ENCODE data around the gene CRYZL1.
"Not testable (repeated sequence)": the region's sequence is repeated elsewhere in the genome, so short reads cannot be mapped to it uniquely, and the experiment has no call there.

CRYZL1 gene

DNA sequence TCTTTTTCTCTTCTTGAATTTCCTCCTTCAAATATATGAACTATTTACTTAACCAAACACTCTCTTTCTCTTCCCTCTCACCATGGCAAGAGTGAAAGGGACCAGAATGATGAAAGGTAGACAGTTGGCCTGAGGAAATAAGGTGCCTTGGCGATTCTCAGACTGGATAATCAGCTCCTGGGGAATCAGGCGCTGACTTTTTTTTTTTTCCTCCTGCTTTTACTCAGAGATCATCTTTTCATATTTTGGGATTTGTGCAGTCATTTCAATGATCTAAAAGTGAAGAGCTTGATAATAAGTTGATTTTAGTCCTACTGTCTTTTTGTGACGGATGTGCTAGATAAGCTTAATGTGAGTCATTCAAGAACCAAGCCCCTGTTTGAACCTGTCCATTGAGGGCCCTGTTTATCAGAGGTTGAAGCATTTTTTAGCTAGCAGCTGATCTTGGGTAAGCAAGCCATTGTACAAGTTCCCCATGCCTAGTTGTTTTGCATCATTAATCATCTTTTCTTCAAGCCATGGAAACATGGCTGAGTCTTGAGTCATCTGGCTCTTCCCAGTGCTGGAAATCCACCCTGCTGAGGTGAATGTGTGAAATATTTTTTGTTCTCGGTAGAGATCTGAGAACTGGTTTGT, 41.6 kb upstream of the CRYZL1 start:
- Histone ChIP-seq H2AFZ (ENCODE audit: low read length) (no peak overlapping the region), H3K4me1 (ENCODE audit: control insufficient read depth in 2 of 2, insufficient read depth in 1 of 2, low read depth in 1 of 2, low read length in 2 of 2) (peaks cover 6 to 42% of the 10 kb centered on the region in 2 donors), H3K23ac (ENCODE audit: low read depth, low read length, poor library complexity) (no peak overlapping the region), H2BK12ac (ENCODE audit: low read length) (no peak overlapping the region), H3K9me3 (replicated peaks in 1 of 2; ENCODE audit: control insufficient read depth in 2 of 2, insufficient read depth in 1 of 2, low read depth in 1 of 2, low read length in 2 of 2) (peaks cover 0 to 8% of the 10 kb centered on the region in 2 donors), H3K4me2 (ENCODE audit: insufficient read depth, low read length, poor library complexity, severe bottlenecking) (no peak overlapping the region), H3K27me3 (ENCODE audit: control insufficient read depth in 3 of 3, insufficient read depth in 3 of 3, low read depth in 1 of 3, low read length in 3 of 3) (no peaks in the 10 kb centered on the region), H3K9ac (ENCODE audit: low read depth, low read length, poor library complexity) (no peak overlapping the region), H2BK15ac (ENCODE audit: low read length) (no peak overlapping the region), H3K27ac (replicated peaks; ENCODE audit: low read length) (no peak overlapping the region), H2BK120ac (ENCODE audit: low read depth, low read length) (no peak overlapping the region), H3K4me3 (ENCODE audit: low read length in 2 of 2) (no peak overlapping the region), H3K14ac (ENCODE audit: low read length) (no peak overlapping the region), H3K4ac (ENCODE audit: low read length) (no peak overlapping the region), H3K36me3 (replicated peaks in 1 of 2; ENCODE audit: control insufficient read depth in 2 of 2, insufficient read depth in 2 of 2, low read length in 2 of 2) (no peaks in the 10 kb centered on the region), H2BK5ac (ENCODE audit: low read length) (no peak overlapping the region), H2AK5ac (ENCODE audit: low read depth, low read length) (no peak overlapping the region), H3K18ac (ENCODE audit: low read length) (no peak overlapping the region), H4K8ac (ENCODE audit: low read depth, low read length) (no peak overlapping the region), H4K91ac (ENCODE audit: low read depth, low read length, poor library complexity) (no peak overlapping the region), H3K79me1 (ENCODE audit: low read depth, low read length) (no peaks in the 10 kb centered on the region)
- WGBS, 2 donors (ENCODE audit: extremely low coverage in 2 of 2, insufficient read length in 2 of 2, insufficient replicate concordance in 1 of 2), result no CpG with 5 or more reads among the region's 4 CpGs
- no peak for DNase-seq (ENCODE audit: low spot score)

DNA sequence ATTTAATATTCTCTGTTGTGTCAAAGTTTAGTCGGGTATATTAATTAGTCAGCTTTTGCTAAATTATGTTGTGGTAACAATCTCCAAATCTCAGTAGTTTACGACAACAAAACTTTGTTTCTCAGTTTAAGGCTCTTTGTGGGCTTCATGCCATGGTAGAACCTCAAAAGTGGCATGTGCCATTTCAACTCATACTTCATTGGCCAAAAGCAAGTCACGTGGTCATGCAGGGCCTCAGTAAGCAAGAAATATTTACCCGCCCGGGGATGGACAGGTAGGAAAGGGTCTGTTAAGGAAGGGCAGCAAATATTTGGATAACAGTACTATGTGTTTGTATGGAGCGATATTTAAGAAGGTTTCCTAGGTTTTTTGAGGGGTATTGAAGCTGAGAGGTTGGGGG, 39.3 kb upstream of the CRYZL1 start:
- WGBS, 2 donors (ENCODE audit: extremely low coverage in 2 of 2, insufficient read length in 2 of 2, insufficient replicate concordance in 1 of 2), result 100% methylated on average over 1 of the region's 6 CpGs; no CpG with 5 or more reads in 1 of the 2 donors
- no peak overlapping the region for H4K8ac ChIP-seq (ENCODE audit: low read depth, low read length)

DNA sequence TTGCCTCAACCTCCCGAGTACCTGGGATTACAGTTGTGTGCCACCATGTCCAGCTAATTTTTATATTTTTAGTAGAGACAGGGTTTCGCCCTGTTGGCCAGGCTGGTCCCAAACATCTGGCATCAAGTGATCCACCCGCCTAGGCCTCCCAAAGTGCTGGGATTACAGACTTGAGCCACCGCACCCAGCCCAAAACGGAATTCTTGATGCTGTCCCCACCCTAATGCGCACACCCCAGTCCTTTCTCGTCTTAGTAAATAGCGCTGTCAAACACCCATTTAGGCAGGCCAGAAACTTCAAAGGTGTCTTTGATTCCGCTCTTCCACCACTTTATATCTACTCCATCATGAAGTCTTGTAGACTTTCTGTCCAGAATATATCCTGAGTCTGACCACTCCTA, 35.9 kb upstream of the CRYZL1 start:
- Histone ChIP-seq H2BK5ac (ENCODE audit: low read length) (no peak overlapping the region), H3K27ac (replicated peaks; ENCODE audit: low read length) (no peak overlapping the region), H3K4me2 (ENCODE audit: insufficient read depth, low read length, poor library complexity, severe bottlenecking) (no peak overlapping the region), H3K36me3 (replicated peaks in 1 of 2; ENCODE audit: control insufficient read depth in 2 of 2, insufficient read depth in 2 of 2, low read length in 2 of 2) (no peaks in the 10 kb centered on the region), H4K8ac (ENCODE audit: low read depth, low read length) (no peak overlapping the region), H3K27me3 (ENCODE audit: control insufficient read depth in 3 of 3, insufficient read depth in 3 of 3, low read depth in 1 of 3, low read length in 3 of 3) (no peaks in the 10 kb centered on the region), H4K91ac (ENCODE audit: low read depth, low read length, poor library complexity) (no peak overlapping the region), H3K79me1 (ENCODE audit: low read depth, low read length) (peaks cover 2% of the 10 kb centered on the region), H3K14ac (ENCODE audit: low read length) (no peak overlapping the region), H3K4ac (ENCODE audit: low read length) (no peak overlapping the region), H2BK120ac (ENCODE audit: low read depth, low read length) (no peak overlapping the region), H3K4me3 (ENCODE audit: low read length in 2 of 2) (no peak overlapping the region), H3K23ac (ENCODE audit: low read depth, low read length, poor library complexity) (no peak overlapping the region), H2BK12ac (ENCODE audit: low read length) (no peak overlapping the region), H3K18ac (ENCODE audit: low read length) (no peak overlapping the region), H3K9me3 (replicated peaks in 1 of 2; ENCODE audit: control insufficient read depth in 2 of 2, insufficient read depth in 1 of 2, low read depth in 1 of 2, low read length in 2 of 2) (peaks cover 0 to 8% of the 10 kb centered on the region in 2 donors), H2AFZ (ENCODE audit: low read length) (no peak overlapping the region), H3K9ac (ENCODE audit: low read depth, low read length, poor library complexity) (no peak overlapping the region), H3K4me1 (ENCODE audit: control insufficient read depth in 2 of 2, insufficient read depth in 1 of 2, low read depth in 1 of 2, low read length in 2 of 2) (peaks cover 2% of the 10 kb centered on the region in 2 donors), H2AK5ac (ENCODE audit: low read depth, low read length) (no peak overlapping the region), H2BK15ac (ENCODE audit: low read length) (no peak overlapping the region)
- WGBS, 2 donors (ENCODE audit: extremely low coverage in 2 of 2, insufficient read length in 2 of 2, insufficient replicate concordance in 1 of 2), result no CpG with 5 or more reads among the region's 9 CpGs
- no peak for DNase-seq (ENCODE audit: low spot score)

More for the DNA sequence above, 39.3 kb upstream of the CRYZL1 start:
- Histone ChIP-seq H2AFZ (ENCODE audit: low read length) (no peak overlapping the region), H2BK120ac (ENCODE audit: low read depth, low read length) (no peak overlapping the region), H3K4ac (ENCODE audit: low read length) (no peak overlapping the region), H2BK5ac (ENCODE audit: low read length) (no peak overlapping the region), H3K23ac (ENCODE audit: low read depth, low read length, poor library complexity) (no peak overlapping the region), H3K4me2 (ENCODE audit: insufficient read depth, low read length, poor library complexity, severe bottlenecking) (no peak overlapping the region), H3K79me1 (ENCODE audit: low read depth, low read length) (peaks cover 2% of the 10 kb centered on the region), H2BK15ac (ENCODE audit: low read length) (no peak overlapping the region), H3K4me1 (ENCODE audit: control insufficient read depth in 2 of 2, insufficient read depth in 1 of 2, low read depth in 1 of 2, low read length in 2 of 2) (peaks cover 5 to 28% of the 10 kb centered on the region in 2 donors), H3K9me3 (replicated peaks in 1 of 2; ENCODE audit: control insufficient read depth in 2 of 2, insufficient read depth in 1 of 2, low read depth in 1 of 2, low read length in 2 of 2) (peaks cover 0 to 8% of the 10 kb centered on the region in 2 donors), H3K36me3 (replicated peaks in 1 of 2; ENCODE audit: control insufficient read depth in 2 of 2, insufficient read depth in 2 of 2, low read length in 2 of 2) (no peaks in the 10 kb centered on the region), H4K91ac (ENCODE audit: low read depth, low read length, poor library complexity) (no peak overlapping the region), H3K27ac (replicated peaks; ENCODE audit: low read length) (no peak overlapping the region), H3K18ac (ENCODE audit: low read length) (no peak overlapping the region), H3K14ac (ENCODE audit: low read length) (no peak overlapping the region), H3K4me3 (ENCODE audit: low read length in 2 of 2) (no peak overlapping the region), H2AK5ac (ENCODE audit: low read depth, low read length) (no peak overlapping the region), H2BK12ac (ENCODE audit: low read length) (no peak overlapping the region), H3K27me3 (ENCODE audit: control insufficient read depth in 3 of 3, insufficient read depth in 3 of 3, low read depth in 1 of 3, low read length in 3 of 3) (no peaks in the 10 kb centered on the region), H3K9ac (ENCODE audit: low read depth, low read length, poor library complexity) (no peak overlapping the region)
- DNase-seq (ENCODE audit: low spot score), result no peak

DNA sequence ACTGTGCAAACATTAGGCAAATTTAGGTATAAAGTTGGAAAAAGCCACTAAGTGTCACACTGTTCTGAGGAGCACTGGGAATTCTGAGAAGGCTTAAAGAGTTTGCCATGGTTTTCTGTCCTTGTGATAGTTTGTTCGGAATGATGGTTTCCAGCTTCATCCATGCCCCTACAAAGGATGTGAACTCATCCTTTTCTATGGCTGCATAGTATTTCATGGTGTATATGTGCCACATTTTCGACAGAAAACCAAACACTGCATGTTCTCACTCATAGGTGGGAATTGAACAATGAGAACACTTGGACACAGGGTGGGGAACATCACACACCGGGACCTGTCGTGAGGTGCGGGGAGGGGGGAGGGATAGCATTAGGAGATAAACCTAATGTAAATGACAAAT, 35.1 kb upstream of the CRYZL1 start:
- H2AK5ac ChIP-seq (ENCODE audit: low read depth, low read length); H2BK12ac ChIP-seq (ENCODE audit: low read length); H3K36me3 ChIP-seq (replicated peaks in 1 of 2; ENCODE audit: control insufficient read depth in 2 of 2, insufficient read depth in 2 of 2, low read length in 2 of 2); DNase-seq (ENCODE audit: low spot score); H2BK15ac ChIP-seq (ENCODE audit: low read length); H3K79me1 ChIP-seq (ENCODE audit: low read depth, low read length); H3K18ac ChIP-seq (ENCODE audit: low read length); H3K4me2 ChIP-seq (ENCODE audit: insufficient read depth, low read length, poor library complexity, severe bottlenecking); H3K23ac ChIP-seq (ENCODE audit: low read depth, low read length, poor library complexity); H3K4me3 ChIP-seq (ENCODE audit: low read length in 2 of 2); H3K4me1 ChIP-seq (ENCODE audit: control insufficient read depth in 2 of 2, insufficient read depth in 1 of 2, low read depth in 1 of 2, low read length in 2 of 2); H3K9ac ChIP-seq (ENCODE audit: low read depth, low read length, poor library complexity); H3K14ac ChIP-seq (ENCODE audit: low read length); H2BK5ac ChIP-seq (ENCODE audit: low read length); H3K27me3 ChIP-seq (ENCODE audit: control insufficient read depth in 3 of 3, insufficient read depth in 3 of 3, low read depth in 1 of 3, low read length in 3 of 3); H3K9me3 ChIP-seq (replicated peaks in 1 of 2; ENCODE audit: control insufficient read depth in 2 of 2, insufficient read depth in 1 of 2, low read depth in 1 of 2, low read length in 2 of 2); H3K4ac ChIP-seq (ENCODE audit: low read length); H4K8ac ChIP-seq (ENCODE audit: low read depth, low read length); H2BK120ac ChIP-seq (ENCODE audit: low read depth, low read length); H4K91ac ChIP-seq (ENCODE audit: low read depth, low read length, poor library complexity); H2AFZ ChIP-seq (ENCODE audit: low read length); H3K27ac ChIP-seq (replicated peaks; ENCODE audit: low read length): not testable (repeated sequence)
- no CpG with 5 or more reads among the region's 5 CpGs for WGBS, 2 donors (ENCODE audit: extremely low coverage in 2 of 2, insufficient read length in 2 of 2, insufficient replicate concordance in 1 of 2)
